RWPE1 (cell line): Measurements from ENCODE around the gene MICALL1.

Experiments used
- CTCF ChIA-PET: fragments of 350-600 bp; sonication (Branson Sonifier 250); formaldehyde crosslinking; extraction: SDS; loops from one replicate; lab custom pipeline; 2021; lab: Yijun Ruan, JAX
- POLR2A ChIA-PET: fragments of 400-600 bp; formaldehyde crosslinking; extraction: SDS; loops from one replicate; lab custom pipeline; 2020; ENCODE audit warnings: antibody characterized with exemption; ENCODE audit not compliant: low non-redundant PET; lab: Yijun Ruan, JAX
- DNase-seq: peaks from one replicate; pipeline ENCODE4 v3.0.0; 2012; ENCODE audit warnings: low spot score
- H3K27ac ChIP-seq: fragments of 450-650 bp; 2 replicates; pipeline ENCODE4 v1.5.1; 2017
- TF ChIP-seq, protein P1 (sequence below): fragments of 450-650 bp; conservative IDR thresholded peaks from 2 replicates; pipeline ENCODE4 v1.5.1; 2017; ENCODE audit warnings: low read depth, mild to moderate bottlenecking

MICALL1 gene

DNA sequence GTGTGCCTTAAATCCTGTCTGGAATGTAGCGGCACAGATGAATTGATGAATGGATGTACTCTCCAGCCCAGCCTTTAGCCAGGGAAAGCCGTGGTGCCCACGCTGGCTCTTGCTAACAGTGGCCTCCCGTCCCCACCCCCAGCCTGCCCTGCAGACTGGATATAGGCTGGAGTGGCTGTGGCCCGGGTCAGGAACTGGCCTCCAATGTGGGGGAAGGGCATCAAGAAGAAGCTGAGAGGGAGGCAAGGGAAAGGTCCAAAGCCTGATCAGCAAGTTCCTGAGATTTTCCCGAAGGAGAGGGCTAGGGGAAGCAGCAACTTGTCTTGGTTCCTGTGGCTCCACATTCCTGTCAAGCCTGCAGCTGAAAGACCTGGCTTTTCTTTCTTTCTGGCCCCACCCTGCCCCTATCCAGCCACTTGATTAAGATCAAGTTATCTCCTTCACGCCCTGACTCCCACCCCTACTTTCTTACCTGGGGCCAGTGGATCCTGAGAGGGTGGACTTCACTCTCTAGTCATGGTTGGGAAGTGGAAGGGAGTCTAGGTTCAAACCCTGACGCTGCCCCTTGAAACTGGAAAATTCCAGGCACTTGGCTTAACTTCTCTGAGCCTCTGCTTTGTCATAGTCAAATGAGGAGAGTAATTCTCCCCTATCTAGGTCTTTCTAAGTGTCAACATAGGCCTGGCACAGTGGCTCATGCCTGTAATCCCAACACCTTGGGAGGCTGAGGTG lies 11.0 kb upstream of the MICALL1 start:
- TF ChIP-seq, protein P1, sequence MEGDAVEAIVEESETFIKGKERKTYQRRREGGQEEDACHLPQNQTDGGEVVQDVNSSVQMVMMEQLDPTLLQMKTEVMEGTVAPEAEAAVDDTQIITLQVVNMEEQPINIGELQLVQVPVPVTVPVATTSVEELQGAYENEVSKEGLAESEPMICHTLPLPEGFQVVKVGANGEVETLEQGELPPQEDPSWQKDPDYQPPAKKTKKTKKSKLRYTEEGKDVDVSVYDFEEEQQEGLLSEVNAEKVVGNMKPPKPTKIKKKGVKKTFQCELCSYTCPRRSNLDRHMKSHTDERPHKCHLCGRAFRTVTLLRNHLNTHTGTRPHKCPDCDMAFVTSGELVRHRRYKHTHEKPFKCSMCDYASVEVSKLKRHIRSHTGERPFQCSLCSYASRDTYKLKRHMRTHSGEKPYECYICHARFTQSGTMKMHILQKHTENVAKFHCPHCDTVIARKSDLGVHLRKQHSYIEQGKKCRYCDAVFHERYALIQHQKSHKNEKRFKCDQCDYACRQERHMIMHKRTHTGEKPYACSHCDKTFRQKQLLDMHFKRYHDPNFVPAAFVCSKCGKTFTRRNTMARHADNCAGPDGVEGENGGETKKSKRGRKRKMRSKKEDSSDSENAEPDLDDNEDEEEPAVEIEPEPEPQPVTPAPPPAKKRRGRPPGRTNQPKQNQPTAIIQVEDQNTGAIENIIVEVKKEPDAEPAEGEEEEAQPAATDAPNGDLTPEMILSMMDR = no peak
- DNase-seq = no peak
- POLR2A ChIA-PET = interaction anchor here (0.9 kb wide), 1 partner anchor 11 kb away, joined by 7 read pairs; the partner anchor contains the start of gene MICALL1
- CTCF ChIA-PET = interaction anchor here (0.6 to 1.1 kb wide), 2 partner anchors 11 to 595 kb away, joined by 4 read pairs; partner anchors contain the start of gene MICALL1
- H3K27ac ChIP-seq = peak overlapping the region; percentile 99

DNA sequence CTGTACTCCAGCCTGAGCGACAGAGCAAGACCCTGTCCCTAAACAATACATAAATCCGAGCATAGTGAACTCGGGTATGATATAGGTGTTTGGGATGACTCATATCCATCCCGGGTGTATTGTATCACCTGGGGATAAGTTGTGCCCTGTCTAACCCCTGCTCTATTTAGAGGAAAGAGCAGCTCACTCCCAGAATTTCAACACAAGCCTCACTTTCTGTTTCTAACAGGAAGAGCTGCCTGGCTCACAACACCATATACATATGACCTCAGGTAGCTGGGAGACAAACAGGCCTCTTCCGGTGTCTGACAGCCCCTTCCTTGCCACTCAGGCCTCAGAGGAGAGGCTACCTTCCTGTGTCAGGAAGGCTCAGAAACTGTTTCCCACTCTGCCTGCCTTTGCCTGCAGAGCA lies 9.9 kb upstream of the MICALL1 start:
- peak overlapping the region; percentile 99 for H3K27ac ChIP-seq
- DNase-seq = peak; percentile 84
- CTCF ChIA-PET = no interaction called here
- POLR2A ChIA-PET = interaction anchor here (1.0 kb wide), 1 partner anchor 9 kb away, joined by 4 read pairs; the partner anchor contains the start of gene MICALL1
- TF ChIP-seq, protein P1 = no peak

DNA sequence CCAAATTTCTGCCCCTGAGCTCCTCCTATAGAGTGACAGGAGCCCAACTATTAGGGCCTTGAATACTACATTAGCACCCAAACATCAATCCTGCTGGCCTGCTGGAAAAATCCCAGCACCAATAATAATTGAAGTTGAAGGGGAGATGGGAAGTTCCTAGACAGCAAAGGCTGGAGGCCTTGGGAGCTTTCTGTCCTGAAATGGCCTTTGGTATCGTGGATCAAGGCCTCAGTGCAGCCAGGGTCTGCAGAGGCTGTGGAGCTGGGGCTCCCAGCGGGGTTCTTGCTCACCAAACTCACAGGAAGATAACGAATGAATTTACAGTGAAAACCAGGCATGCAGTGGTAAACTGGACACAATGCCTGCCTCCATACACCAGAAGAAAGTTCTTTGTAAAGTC lies 9.2 kb upstream of the MICALL1 start:
- CTCF ChIA-PET = no interaction called here
- TF ChIP-seq, protein P1 = no peak
- peak overlapping the region; percentile 99 for H3K27ac ChIP-seq
- POLR2A ChIA-PET = no interaction called here
- DNase-seq = no peak

GRCh38 chr22:37897807-37898206 lies 8.3 kb upstream of the MICALL1 start:
- ChIA-PET POLR2A (interaction anchor here (0.6 kb wide), 1 partner anchor 54 kb away, joined by 3 read pairs; the partner anchor contains the start of gene ANKRD54), CTCF (interaction anchor here (0.6 kb wide), 1 partner anchor 225 kb away, joined by 3 read pairs; no protein-coding TSS in a partner anchor)
- TF ChIP-seq, protein P1 = no peak
- no peak for DNase-seq
- H3K27ac ChIP-seq = peak overlapping the region; percentile 99

DNA sequence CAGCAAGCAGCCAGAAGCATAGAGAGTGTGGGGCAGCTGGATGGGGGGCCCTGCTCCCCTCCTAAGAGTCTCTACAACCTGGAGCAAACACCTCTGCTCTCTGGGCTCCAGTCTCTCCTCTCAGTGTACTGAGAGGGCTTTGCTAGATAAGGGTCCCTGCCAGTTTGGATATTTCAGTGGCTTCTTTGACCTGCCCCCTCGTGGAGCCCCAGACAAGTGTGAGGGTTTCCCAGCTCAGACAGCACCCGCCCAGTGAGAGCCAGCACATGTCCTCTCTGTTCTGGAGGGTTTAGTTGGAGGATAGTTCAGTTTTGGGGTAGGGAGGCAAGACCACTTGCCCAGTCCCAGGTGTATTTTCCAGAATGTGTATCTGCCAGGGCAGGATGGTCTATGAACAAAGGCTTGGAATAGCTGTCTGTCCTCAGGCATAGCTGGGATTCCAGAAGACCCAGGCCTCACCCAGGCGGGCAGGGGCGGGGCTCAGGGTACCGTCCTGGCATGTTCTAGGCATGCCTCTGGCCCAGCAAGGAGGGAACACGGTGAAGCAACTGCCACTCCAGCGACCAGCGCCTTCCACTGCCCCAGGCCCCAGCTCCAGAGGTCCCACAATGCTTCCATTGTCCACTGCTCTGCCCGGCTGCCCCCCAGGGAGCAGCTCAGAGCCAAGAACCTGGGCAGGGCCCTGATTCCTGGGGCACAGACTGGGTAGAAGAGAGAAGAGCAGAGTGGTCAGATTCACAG lies 7.5 kb upstream of the MICALL1 start:
- DNase-seq = peak; percentile 61
- CTCF ChIA-PET = no interaction called here
- POLR2A ChIA-PET = no interaction called here
- TF ChIP-seq, protein P1 = no peak
- H3K27ac ChIP-seq = peak overlapping the region; percentile 99
